K562 (cell line): ENCODE data around the gene PLEKHM3. TPM values are rescaled to one million over a fixed set of nuclear protein-coding genes. Genes with fewer than 3 reads are reported as not detected.

Experiments used
- ATAC-seq: fragments of 200-7000 bp; cut with Tn5 transposase; 3 replicates; pipeline ENCODE4 v1.9.1; 2020; ENCODE audit warnings: moderate library complexity
- BruUV-seq: library from RNA; stranded (reverse); fragments of 400-500 nt; replicated peaks from 2 replicates; lab custom pipeline; 2021; lab: Mats Ljungman, UMichigan
- CTCF ChIA-PET: fragments of 300-600 bp; formaldehyde crosslinking; extraction: SDS; loops from one replicate; lab custom pipeline; 2021; ENCODE audit warnings: low intra/inter-chr PET ratio; lab: Yijun Ruan, JAX
- POLR2A ChIA-PET: fragments of 300-600, 350-650 bp; sonication (Branson Sonifier 250); formaldehyde crosslinking; extraction: SDS; loops from one replicate; lab custom pipeline; 2021; ENCODE audit warnings: antibody characterized with exemption, inconsistent platforms; lab: Yijun Ruan, JAX
- DNase-seq, 4 experiments: peaks; one replicate each; pipeline versions ENCODE4 v3.0.0 to v3.0.0-alpha.2; 2011 to 2018; ENCODE audit warnings: low spot score in 3 of 4, mixed read lengths in 3 of 4; ENCODE audit errors: extremely low read depth in 1 of 4
- FAIRE-seq: peaks from 2 replicates; lab custom pipeline; 2011; peaks lifted over from hg19 to GRCh38; lab: Jason Lieb, UNC
- H2AFZ ChIP-seq: 2 replicates; pipeline ENCODE4 v1.6.0; 2011; ENCODE audit warnings: low read depth, low read length, control low read depth, inconsistent platforms
- H3K27ac ChIP-seq: fragments of 200-600 bp; 3 replicates; pipeline ENCODE4 v1.8.0; 2011; ENCODE audit warnings: low read depth, mild to moderate bottlenecking, control low read depth, inconsistent platforms, low read length, moderate library complexity, mixed read lengths; ENCODE audit errors: extremely low read depth
- H3K27me3 ChIP-seq, 2 experiments: fragments of 300-600 bp in 1 of 2; 2 replicates in 1 of 2; 3 replicates in 1 of 2; pipeline versions ENCODE4 v1.6.0 to v1.8.0; 2011; ENCODE audit warnings: inconsistent platforms in 2 of 2, low read length in 2 of 2, mild to moderate bottlenecking in 1 of 2, mixed read lengths in 1 of 2, moderate library complexity in 1 of 2; ENCODE audit not compliant: control insufficient read depth in 2 of 2, insufficient read depth in 2 of 2
- H3K36me3 ChIP-seq: fragments of 300-600 bp; 3 replicates; pipeline ENCODE4 v1.8.0; 2011; ENCODE audit warnings: mild to moderate bottlenecking, low read length, inconsistent platforms; ENCODE audit not compliant: control insufficient read depth, insufficient read depth
- H3K4me1 ChIP-seq, 2 experiments: fragments of 200-600 bp in 1 of 2; replicated peaks in 1 of 2; 2 replicates in 1 of 2; 3 replicates in 1 of 2; pipeline versions ENCODE4 v1.5.1 to v1.8.0; 2011; ENCODE audit warnings: inconsistent platforms in 2 of 2, low read length in 2 of 2, mild to moderate bottlenecking in 1 of 2, mixed read lengths in 1 of 2, moderate library complexity in 1 of 2; ENCODE audit not compliant: control insufficient read depth in 2 of 2, insufficient read depth in 2 of 2
- H3K4me2 ChIP-seq: 2 replicates; pipeline ENCODE4 v1.6.1; 2011; ENCODE audit warnings: low read length, control low read depth, inconsistent platforms, mixed read lengths; ENCODE audit not compliant: insufficient read depth
- H3K4me3 ChIP-seq: fragments of 200-600 bp; sonication (generic), shearing (Covaris generic); 2 replicates; pipeline ENCODE4 v1.5.1; 2016; ENCODE audit warnings: control low read depth, inconsistent platforms
- H3K79me2 ChIP-seq: fragments of 200-600 bp; 3 replicates; pipeline ENCODE4 v1.8.0; 2011; ENCODE audit warnings: low read length, inconsistent platforms; ENCODE audit not compliant: control insufficient read depth, insufficient read depth
- H3K9ac ChIP-seq, 2 experiments: 2 replicates each; pipeline versions ENCODE4 v1.6.0 to v1.6.1; 2011; ENCODE audit warnings: low read depth in 2 of 2, low read length in 2 of 2, control low read depth in 1 of 2, inconsistent platforms in 1 of 2, mild to moderate bottlenecking in 1 of 2, mixed read lengths in 1 of 2; ENCODE audit not compliant: insufficient read depth in 1 of 2
- H3K9me1 ChIP-seq: one replicate; pipeline ENCODE4 v1.6.0; 2011; ENCODE audit warnings: inconsistent platforms, mild to moderate bottlenecking, low read length, moderate library complexity; ENCODE audit not compliant: control insufficient read depth, insufficient read depth
- H3K9me3 ChIP-seq: replicated peaks from 2 replicates; pipeline ENCODE4 v1.5.1; 2011; ENCODE audit warnings: low read depth, low read length, inconsistent platforms; ENCODE audit not compliant: control insufficient read depth, insufficient read depth
- H4K20me1 ChIP-seq: replicated peaks from 2 replicates; pipeline ENCODE4 v1.6.1; 2011; ENCODE audit warnings: low read length, inconsistent platforms, mixed read lengths; ENCODE audit not compliant: control insufficient read depth, insufficient read depth
- BDP1 ChIP-seq: IDR thresholded peaks from 3 replicates; pipeline ENCODE4 v1.6.1; 2011; ENCODE audit not compliant: insufficient read length, insufficient read depth
- BHLHE40 ChIP-seq: IDR thresholded peaks from 2 replicates; pipeline ENCODE4 v1.6.1; 2011; ENCODE audit warnings: low read length, improper control_type of control experiment
- CTCF ChIP-seq, 3 experiments: IDR thresholded peaks in 2 of 3; conservative IDR thresholded peaks in 1 of 3; 2 replicates each; pipeline ENCODE4 v1.5.1; 2011 to 2012; ENCODE audit warnings: low read length in 3 of 3, mild to moderate bottlenecking in 3 of 3, control low read depth in 2 of 3, improper control_type of control experiment in 1 of 3, inconsistent platforms in 1 of 3, low read depth in 1 of 3, mixed read lengths in 1 of 3, moderate library complexity in 1 of 3; ENCODE audit not compliant: insufficient read depth in 2 of 3
- FOXP4 ChIP-seq: sonication (generic); formaldehyde crosslinking; IDR thresholded peaks from 2 replicates; pipeline ENCODE4 v1.8.0; 2022; ENCODE audit warnings: mild to moderate bottlenecking, missing genetic modification reagents, borderline replicate concordance
- KDM4B ChIP-seq, 2 experiments: fragments of 450-650 bp in 1 of 2; sonication (generic) in 1 of 2; IDR thresholded peaks; 2 replicates each; pipeline ENCODE4 v1.6.1; 2016 to 2017; ENCODE audit warnings: borderline replicate concordance in 2 of 2, antibody characterized with exemption in 1 of 2, low read depth in 1 of 2, mild to moderate bottlenecking in 1 of 2
- POU5F1 ChIP-seq: fragments of 150-350 bp; IDR thresholded peaks from 2 replicates; pipeline ENCODE4 v1.6.1; 2014; ENCODE audit warnings: borderline replicate concordance, low read length, low read depth, mild to moderate bottlenecking; ENCODE audit not compliant: partially characterized antibody
- TFAM ChIP-seq: fragments of 250-450 bp; sonication (Bioruptor Pico); conservative IDR thresholded peaks from 2 replicates; pipeline ENCODE4 v1.5.0; 2021; ENCODE audit warnings: mild to moderate bottlenecking, moderate library complexity
- VEZF1 ChIP-seq: fragments of 200-800 bp; sonication (Bioruptor generic); IDR thresholded peaks from 2 replicates; pipeline ENCODE4 v1.6.1; 2017; ENCODE audit warnings: missing genetic modification characterization, missing compliant biosample characterization
- ZNF184 ChIP-seq: sonication (generic); formaldehyde crosslinking; IDR thresholded peaks from 2 replicates; pipeline ENCODE4 v1.5.0; 2020; ENCODE audit warnings: missing genetic modification reagents
- ZNF717 ChIP-seq: fragments of 250-450 bp; sonication (Bioruptor Pico); IDR thresholded peaks from 2 replicates; pipeline ENCODE4 v1.5.0; 2021
- ZSCAN29 ChIP-seq: fragments of 450-650 bp; IDR thresholded peaks from 2 replicates; pipeline ENCODE4 v1.6.1; 2017
- WGBS: fragments of 100-300 bp; shearing (Covaris generic); methylation state at CpG from one replicate; pipeline ENCODE4 v1.1.6; 2016; ENCODE audit warnings: low coverage, mixed read lengths; ENCODE audit not compliant: insufficient coverage; ENCODE audit errors: missing lambda C conversion rate; 5-methylcytosine and 5-hydroxymethylcytosine counted together
- in situ Hi-C: fragments of 300-500 bp; cut with MboI; formaldehyde crosslinking; loops from 4 replicates; pipeline ENCODE4 v1.15.0; 2018; ENCODE audit warnings: inconsistent platforms, mixed read lengths
- intact Hi-C: fragments of 100-400 bp; cut with micrococcal nuclease; formaldehyde crosslinking; loops from 2 replicates; pipeline ENCODE4 v1.14.2; 2022
- polyA plus RNA-seq, 8 experiments: library from polyadenylated mRNA; depleted of rRNA in 4 of 8; stranded (reverse) in 5 of 8; unstranded in 3 of 8; fragments of >200 nt; fragmentation: Nextera tagmentation in 2 of 8; fragmentation: Illumina TruSeq in 1 of 8; extraction: Ambion mirVana in 2 of 8; extraction: Trizol in 1 of 8; gene quantifications; 2 replicates each; pipeline versions ENCODE4 v1.2.1 to v1.2.3, GENCODE V29; 2011 to 2014; ENCODE audit warnings: inconsistent platforms in 1 of 8, missing spikeins in 1 of 8
- total RNA-seq, 7 experiments: library from RNA; depleted of rRNA in 6 of 7; stranded (reverse); fragments of >200 nt in 6 of 7; fragmentation: Illumina TruSeq in 2 of 7; extraction: Trizol in 2 of 7; gene quantifications; 2 replicates each; pipeline versions ENCODE4 v1.2.1 to v1.2.3, GENCODE V29; 2011 to 2021; ENCODE audit warnings: low replicate concordance in 1 of 7

PLEKHM3 gene
- total and polyA plus RNA-seq, 9 of the 15 experiments (the other 6 are each of a cell fraction or from before 2014, with no cell fraction given), result 0.24 to 1.6 (median 1.0) TPM

GRCh38 chr2:207836521-207837133, 188.7 kb downstream of the PLEKHM3 start:
- H3K9me1 ChIP-seq, result no peaks in the 10 kb centered on the region
- no peaks in the 10 kb centered on the region for H3K79me2 ChIP-seq
- no peak for FAIRE-seq
- no peak overlapping the region for H3K4me2 ChIP-seq
- ChIA-PET POLR2A (interaction anchor here (1.5 to 2.2 kb wide), 2 partner anchors 10 to 12 kb away, joined by 4 to 9 read pairs; no protein-coding TSS in a partner anchor), CTCF (no interaction called here)
- H3K9ac ChIP-seq, result no peak overlapping the region
- no TSS peak for BruUV-seq
- H2AFZ ChIP-seq, result peak overlapping the region; percentile 28; the same call in 1 of the 2 replicates
- no peak overlapping the region for H3K4me3 ChIP-seq
- H3K27ac ChIP-seq, result no peak overlapping the region
- DNase-seq, result peak in 1 of 4 experiments; percentile 30
- ATAC-seq, result peak; percentile 79
- no peaks in the 10 kb centered on the region for H3K27me3 ChIP-seq
- intact Hi-C loops (no loop called here), in situ Hi-C loops (no loop called here)
- TF ChIP-seq FOXP4 (CRISPR knock-in tag) (no peak), CTCF (IDR thresholded peaks at IDR 0.05 in 2 of 3, conservative IDR thresholded peaks at IDR 0.05 in 1 of 3; ENCODE audit: insufficient read depth in 2 of 3, low read depth in 1 of 3, low read length in 3 of 3) (no peak), BHLHE40 (peak; percentile 62), TFAM (CRISPR knock-in tag) (no peak), ZNF717 (no peak), ZNF184 (no peak), VEZF1 (peak; percentile 45; the same call in 1 of the 2 replicates), KDM4B (IDR thresholded peaks at IDR 0.05; ENCODE audit: borderline replicate concordance in 2 of 2, low read depth in 1 of 2) (no peak), POU5F1 (no peak), ZSCAN29 (no peak), BDP1 (no peak)
- H3K9me3 ChIP-seq, result no peaks in the 10 kb centered on the region
- H3K4me1 ChIP-seq, result no peaks in the 10 kb centered on the region; a peak in 3 of 5 replicates
- WGBS, result 13% methylated on average over 7 of the region's 7 CpGs
- H3K36me3 ChIP-seq, result no peaks in the 10 kb centered on the region
- no peaks in the 10 kb centered on the region for H4K20me1 ChIP-seq
